Thoracic aorta endothelial cell (primary cell): ENCODE results near the gene PRDM4. TPM values are rescaled to one million over a fixed set of nuclear protein-coding genes. Genes with fewer than 3 reads are reported as not detected.

Experiments
- total RNA-seq: library from RNA; depleted of rRNA; stranded (reverse); fragments of >200 nt; gene quantifications from 2 replicates; pipeline ENCODE4 v1.2.3, GENCODE V29; 2012

PRDM4 gene, protein sequence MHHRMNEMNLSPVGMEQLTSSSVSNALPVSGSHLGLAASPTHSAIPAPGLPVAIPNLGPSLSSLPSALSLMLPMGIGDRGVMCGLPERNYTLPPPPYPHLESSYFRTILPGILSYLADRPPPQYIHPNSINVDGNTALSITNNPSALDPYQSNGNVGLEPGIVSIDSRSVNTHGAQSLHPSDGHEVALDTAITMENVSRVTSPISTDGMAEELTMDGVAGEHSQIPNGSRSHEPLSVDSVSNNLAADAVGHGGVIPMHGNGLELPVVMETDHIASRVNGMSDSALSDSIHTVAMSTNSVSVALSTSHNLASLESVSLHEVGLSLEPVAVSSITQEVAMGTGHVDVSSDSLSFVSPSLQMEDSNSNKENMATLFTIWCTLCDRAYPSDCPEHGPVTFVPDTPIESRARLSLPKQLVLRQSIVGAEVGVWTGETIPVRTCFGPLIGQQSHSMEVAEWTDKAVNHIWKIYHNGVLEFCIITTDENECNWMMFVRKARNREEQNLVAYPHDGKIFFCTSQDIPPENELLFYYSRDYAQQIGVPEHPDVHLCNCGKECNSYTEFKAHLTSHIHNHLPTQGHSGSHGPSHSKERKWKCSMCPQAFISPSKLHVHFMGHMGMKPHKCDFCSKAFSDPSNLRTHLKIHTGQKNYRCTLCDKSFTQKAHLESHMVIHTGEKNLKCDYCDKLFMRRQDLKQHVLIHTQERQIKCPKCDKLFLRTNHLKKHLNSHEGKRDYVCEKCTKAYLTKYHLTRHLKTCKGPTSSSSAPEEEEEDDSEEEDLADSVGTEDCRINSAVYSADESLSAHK
- 47.1 and 49.6 TPM in 2 replicates for total RNA-seq

DNA sequence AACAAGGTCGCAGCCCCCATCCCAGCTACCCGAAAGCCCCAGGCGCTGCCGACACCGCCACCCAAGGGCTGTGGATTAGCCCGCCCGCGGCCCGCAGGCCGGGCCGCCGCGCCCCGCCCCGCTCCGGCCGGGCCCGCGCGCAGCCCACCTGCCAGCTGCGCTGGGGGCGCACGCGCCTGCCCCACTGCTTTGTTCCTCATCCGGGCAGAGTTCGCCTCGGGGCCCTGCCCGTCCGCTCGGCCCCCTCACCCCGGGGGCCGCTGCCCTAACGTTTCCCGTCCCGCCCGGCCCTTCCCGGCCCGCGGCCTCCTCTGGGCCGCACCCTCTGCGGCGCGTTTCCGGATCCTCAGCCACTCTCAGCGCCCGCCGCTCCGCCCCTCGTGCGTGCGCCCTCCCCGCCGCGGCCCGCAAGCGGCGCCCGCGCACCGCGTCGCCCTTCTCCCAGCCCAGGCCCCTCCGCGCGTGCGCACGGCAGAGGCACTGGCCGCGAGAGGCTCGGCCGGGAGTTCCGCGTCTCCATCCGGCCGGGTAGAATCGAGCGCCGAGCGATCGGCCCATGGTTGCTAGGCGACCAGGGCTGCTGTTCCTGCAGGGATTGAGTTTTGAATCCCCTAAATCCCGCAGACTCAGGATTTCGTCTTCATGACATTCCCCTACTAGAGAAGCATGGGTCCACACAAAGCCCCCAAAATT is at the start of gene PRDM4:
Gene PRDM4, minus strand, starts transcription at position 329 of the 693 bp plus-strand sequence. CDS start 622 bp downstream, outside the sequence.

DNA sequence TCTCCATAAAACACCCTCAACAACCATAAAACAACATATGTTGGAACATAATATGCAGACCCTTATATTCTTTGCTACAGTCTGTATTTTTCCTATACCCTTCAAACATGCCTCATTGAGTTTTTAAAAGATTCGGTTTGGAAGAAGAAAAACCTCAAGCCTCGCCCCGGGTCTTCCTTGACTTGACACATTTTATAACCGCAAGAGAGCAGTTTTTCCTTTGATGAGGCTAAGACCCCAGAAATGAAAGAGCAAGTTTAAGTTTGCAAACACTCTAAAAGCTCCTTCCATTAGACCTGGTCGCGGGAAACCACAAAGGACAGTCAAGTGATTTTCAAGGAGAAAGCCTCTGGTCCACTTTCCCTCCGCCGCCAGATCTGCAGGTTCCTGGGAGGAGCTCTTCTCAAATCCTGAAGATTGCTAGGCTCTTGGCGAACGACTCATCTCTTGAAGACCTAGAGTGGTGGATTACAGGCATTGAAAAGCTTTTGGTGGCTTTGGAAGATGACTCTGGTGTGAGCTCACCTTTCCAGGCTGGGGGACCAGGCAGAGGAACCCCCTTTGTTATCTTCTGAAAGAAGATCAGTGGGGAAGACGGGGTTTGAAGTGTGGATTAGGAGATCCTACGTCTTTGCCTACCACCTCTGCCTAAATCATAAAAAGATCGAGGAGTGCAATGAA is 13.6 kb upstream of the PRDM4 start, which contains the start of gene ASCL4:
Gene ASCL4, plus strand, starts transcription at position 356 of the 681 bp plus-strand sequence. CDS start 515 bp downstream, outside the sequence.

DNA sequence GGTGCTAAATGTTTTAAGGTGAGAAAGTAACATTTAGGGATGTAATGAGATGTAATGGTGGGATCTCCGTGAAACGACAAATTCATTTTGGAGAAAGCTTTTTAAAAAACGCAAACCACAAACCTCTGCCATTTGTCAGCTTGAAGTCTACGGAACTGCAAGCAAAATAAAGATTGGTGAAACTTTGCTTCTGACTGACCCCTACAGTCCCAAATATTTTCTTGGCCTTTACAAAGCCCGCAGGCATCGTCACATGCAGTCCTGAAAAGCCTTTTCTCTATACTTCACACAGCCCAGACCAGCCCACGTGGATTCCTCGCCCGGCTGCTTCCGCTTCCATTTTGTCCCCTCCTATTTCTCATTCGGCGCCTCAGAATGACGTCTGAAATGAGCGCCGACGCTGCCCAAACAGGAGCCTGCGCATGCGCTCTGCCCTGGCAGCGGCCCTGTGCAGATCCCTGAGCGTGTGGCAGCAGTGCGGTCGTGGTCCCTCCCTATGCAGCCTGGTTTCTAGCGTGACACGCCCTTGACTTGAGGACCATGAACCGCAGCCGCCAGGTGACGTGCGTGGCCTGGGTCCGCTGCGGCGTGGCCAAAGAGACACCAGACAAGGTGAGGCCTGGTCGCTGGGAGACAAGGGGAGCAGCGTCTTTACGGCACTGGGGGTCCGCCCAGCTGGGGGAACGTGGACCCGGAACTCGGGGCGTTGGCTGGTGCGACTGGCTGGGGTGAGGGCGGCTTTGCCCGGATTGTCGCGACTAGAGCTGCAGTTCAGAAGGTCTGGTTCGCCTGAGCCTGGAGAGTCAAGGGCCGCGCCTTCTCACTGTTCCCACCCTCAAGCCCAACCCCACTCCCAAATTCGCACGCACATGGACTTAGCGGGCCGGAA is 75.3 kb downstream of the PRDM4 start, which contains the start of gene PWP1:
Gene PWP1, plus strand, starts transcription at position 440 of the 889 bp plus-strand sequence. Its CDS starts 101 bp downstream, at position 541.

Other genes with a start within 250 kb of the PRDM4 start
- gene PWP1, start 75.3 kb downstream of the PRDM4 start, total RNA-seq: 162 and 171 TPM in 2 replicates
- not detected in 2 replicates for gene ASCL4, start 13.6 kb upstream of the PRDM4 start, total RNA-seq